Measurements from ENCODE around the gene UBE3B. TPM values are rescaled to one million over a fixed set of nuclear protein-coding genes. Genes with fewer than 3 reads are reported as not detected.

Gene UBE3B
- total and polyA plus RNA-seq, 2 experiments from 2014 or later = 20.1 to 35.5 TPM

- no peak overlapping the region for H3K27ac ChIP-seq
- H3K4me3 ChIP-seq = no peak overlapping the region
- WGBS (ENCODE audit: low lambda C conversion rate, missing lambda C conversion rate) = 88% methylated on average over 18 of the region's 18 CpGs
- H4K20me1 ChIP-seq (ENCODE audit: insufficient read depth, poor library complexity, severe bottlenecking) = no peaks in the 10 kb centered on the region
- H3K4me2 ChIP-seq = no peak overlapping the region
- no peaks in the 10 kb centered on the region for H3K9me2 ChIP-seq (replicated peaks; ENCODE audit: insufficient read depth)
- H2AFZ ChIP-seq = no peak overlapping the region
- TF ChIP-seq EZH2 (IDR thresholded peaks at IDR 0.05; ENCODE audit: borderline replicate concordance) (no peak), CTCF (IDR thresholded peaks at IDR 0.05; ENCODE audit: poor library complexity) (no peak), EZH2phosphoT487 (IDR thresholded peaks at IDR 0.05; ENCODE audit: low read depth, severe bottlenecking, unreplicated experiment) (no peak)
- H3K79me2 ChIP-seq = peaks cover 4% of the 10 kb centered on the region
- no peaks in the 10 kb centered on the region for H3K27me3 ChIP-seq
- no peaks in the 10 kb centered on the region for H3K9me3 ChIP-seq (ENCODE audit: low read depth)
- DNase-seq (ENCODE audit: low spot score) = no peak
- peaks cover 2% of the 10 kb centered on the region for H3K36me3 ChIP-seq (replicated peaks; ENCODE audit: insufficient read depth, low read depth)
- no peaks in the 10 kb centered on the region for H3K4me1 ChIP-seq (ENCODE audit: insufficient read depth)
Observed at GRCh38 chr12:109581334-109581691, 103.9 kb downstream of the UBE3B start.

GRCh38 chr12:109581856-109582255 lies 104.4 kb downstream of the UBE3B start:
- no peaks in the 10 kb centered on the region for H4K20me1 ChIP-seq (ENCODE audit: insufficient read depth, poor library complexity, severe bottlenecking)
- H3K4me2 ChIP-seq = no peak overlapping the region
- TF ChIP-seq CTCF (IDR thresholded peaks at IDR 0.05; ENCODE audit: poor library complexity) = no peak
- TF ChIP-seq EZH2phosphoT487 (IDR thresholded peaks at IDR 0.05; ENCODE audit: low read depth, severe bottlenecking, unreplicated experiment) = no peak
- TF ChIP-seq EZH2 (IDR thresholded peaks at IDR 0.05; ENCODE audit: borderline replicate concordance) = no peak
- H3K4me1 ChIP-seq (ENCODE audit: insufficient read depth) = no peaks in the 10 kb centered on the region
- H3K9me2 ChIP-seq (replicated peaks; ENCODE audit: insufficient read depth) = no peaks in the 10 kb centered on the region
- no peaks in the 10 kb centered on the region for H3K9me3 ChIP-seq (ENCODE audit: low read depth)
- H3K36me3 ChIP-seq (replicated peaks; ENCODE audit: insufficient read depth, low read depth) = peaks cover 2% of the 10 kb centered on the region
- no peaks in the 10 kb centered on the region for H3K27me3 ChIP-seq
- H2AFZ ChIP-seq = no peak overlapping the region
- H3K4me3 ChIP-seq = no peak overlapping the region
- H3K79me2 ChIP-seq = peaks cover 2% of the 10 kb centered on the region
- no peak for DNase-seq (ENCODE audit: low spot score)
- no peak overlapping the region for H3K27ac ChIP-seq
- 79% methylated on average over 8 of the region's 8 CpGs for WGBS (ENCODE audit: low lambda C conversion rate, missing lambda C conversion rate)

GRCh38 chr12:109582636-109583035 lies 105.2 kb downstream of the UBE3B start:
- H3K4me1 ChIP-seq (ENCODE audit: insufficient read depth) = no peaks in the 10 kb centered on the region
- H3K9me3 ChIP-seq (ENCODE audit: low read depth) = no peaks in the 10 kb centered on the region
- DNase-seq (ENCODE audit: low spot score) = no peak
- H3K4me3 ChIP-seq = no peak overlapping the region
- H3K27me3 ChIP-seq = no peaks in the 10 kb centered on the region
- no peaks in the 10 kb centered on the region for H4K20me1 ChIP-seq (ENCODE audit: insufficient read depth, poor library complexity, severe bottlenecking)
- H3K79me2 ChIP-seq = no peaks in the 10 kb centered on the region
- WGBS (ENCODE audit: low lambda C conversion rate, missing lambda C conversion rate) = 95% methylated on average over 5 of the region's 5 CpGs
- TF ChIP-seq EZH2 (IDR thresholded peaks at IDR 0.05; ENCODE audit: borderline replicate concordance) (no peak), CTCF (IDR thresholded peaks at IDR 0.05; ENCODE audit: poor library complexity) (no peak), EZH2phosphoT487 (IDR thresholded peaks at IDR 0.05; ENCODE audit: low read depth, severe bottlenecking, unreplicated experiment) (no peak)
- H3K27ac ChIP-seq = no peak overlapping the region
- no peak overlapping the region for H2AFZ ChIP-seq
- no peaks in the 10 kb centered on the region for H3K9me2 ChIP-seq (replicated peaks; ENCODE audit: insufficient read depth)
- no peak overlapping the region for H3K4me2 ChIP-seq
- peaks cover 2% of the 10 kb centered on the region for H3K36me3 ChIP-seq (replicated peaks; ENCODE audit: insufficient read depth, low read depth)

GRCh38 chr12:109583733-109584132 lies 106.3 kb downstream of the UBE3B start:
- Histone ChIP-seq H3K27me3 (no peaks in the 10 kb centered on the region), H3K4me1 (ENCODE audit: insufficient read depth) (peaks cover 3% of the 10 kb centered on the region), H3K27ac (no peak overlapping the region), H2AFZ (no peak overlapping the region), H3K79me2 (no peaks in the 10 kb centered on the region), H3K4me3 (no peak overlapping the region), H3K4me2 (no peak overlapping the region), H3K36me3 (replicated peaks; ENCODE audit: insufficient read depth, low read depth) (no peaks in the 10 kb centered on the region), H3K9me3 (ENCODE audit: low read depth) (no peaks in the 10 kb centered on the region), H3K9me2 (replicated peaks; ENCODE audit: insufficient read depth) (no peaks in the 10 kb centered on the region), H4K20me1 (ENCODE audit: insufficient read depth, poor library complexity, severe bottlenecking) (no peaks in the 10 kb centered on the region)
- no peak for DNase-seq (ENCODE audit: low spot score)
- WGBS (ENCODE audit: low lambda C conversion rate, missing lambda C conversion rate) = 98% methylated on average over 2 of the region's 2 CpGs
- no peak for TF ChIP-seq EZH2phosphoT487 (IDR thresholded peaks at IDR 0.05; ENCODE audit: low read depth, severe bottlenecking, unreplicated experiment)
- TF ChIP-seq EZH2 (IDR thresholded peaks at IDR 0.05; ENCODE audit: borderline replicate concordance) = no peak
- no peak for TF ChIP-seq CTCF (IDR thresholded peaks at IDR 0.05; ENCODE audit: poor library complexity)

Data from hepatocyte (in vitro differentiated cells).